ENCODE results near the gene LMOD2.

DNA sequence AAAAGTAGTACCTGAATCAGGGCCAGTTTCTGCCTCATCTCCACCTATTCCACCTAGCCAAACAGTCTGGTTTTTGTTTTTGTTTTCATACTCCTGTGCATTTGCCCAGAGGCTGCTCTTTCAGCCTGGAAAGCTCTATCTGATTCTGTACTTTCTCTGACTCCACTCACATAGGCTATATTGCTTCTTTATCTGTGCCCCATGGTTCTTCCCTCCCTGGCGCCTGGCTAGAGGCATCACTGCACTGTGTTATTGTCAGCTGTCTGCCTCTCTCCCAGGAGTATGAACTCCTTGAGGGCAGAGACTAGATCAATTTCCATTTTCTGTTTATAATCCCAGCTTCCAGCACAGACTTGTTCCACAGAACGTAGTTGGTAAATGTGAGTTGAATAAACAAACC lies 5.1 kb upstream of the LMOD2 start:
- TF ChIP-seq ELF4 (IDR thresholded peaks at IDR 0.05), result no peak
- TF ChIP-seq SUZ12 (IDR thresholded peaks at IDR 0.05), result no peak
- no peak for TF ChIP-seq BHLHE40 (IDR thresholded peaks at IDR 0.05; ENCODE audit: borderline replicate concordance)
- TF ChIP-seq FOXA1 (IDR thresholded peaks at IDR 0.05), result no peak
- TF ChIP-seq ARNT (IDR thresholded peaks at IDR 0.05), result no peak
- TF ChIP-seq ZNF384 (IDR thresholded peaks at IDR 0.05), result no peak
- TF ChIP-seq FOXM1 (IDR thresholded peaks at IDR 0.05; ENCODE audit: borderline replicate concordance), result no peak
- TF ChIP-seq FOXK2 (IDR thresholded peaks at IDR 0.05), result no peak
- TF ChIP-seq LEF1 (IDR thresholded peaks at IDR 0.05; ENCODE audit: borderline replicate concordance), result no peak
- TF ChIP-seq SP1 (IDR thresholded peaks at IDR 0.05), result no peak
- no peak for TF ChIP-seq TARDBP (IDR thresholded peaks at IDR 0.05)
- TF ChIP-seq HDGF (IDR thresholded peaks at IDR 0.05; ENCODE audit: borderline replicate concordance), result no peak
- no peak for TF ChIP-seq L3MBTL2 (conservative IDR thresholded peaks at IDR 0.05)
